GM18526 (cell line): ENCODE measurements around the gene PJVK.

ENCODE experiments used
- POLR2A ChIP-seq: IDR thresholded peaks from 3 replicates; pipeline ENCODE4 v1.6.1; 2011; ENCODE audit not compliant: insufficient read length; ENCODE audit errors: extremely low read depth

The PJVK gene

GRCh38 chr2:178498137-178498536 is 47.0 kb downstream of the PJVK start:
- no peak for TF ChIP-seq POLR2A

- no peak for TF ChIP-seq POLR2A
Measured at GRCh38 chr2:178499640-178500039, 48.5 kb downstream of the PJVK start.

GRCh38 chr2:178502751-178503150 is 51.6 kb downstream of the PJVK start:
- no peak for TF ChIP-seq POLR2A

- TF ChIP-seq POLR2A = no peak
Measured at GRCh38 chr2:178506101-178506500, 54.9 kb downstream of the PJVK start.

- TF ChIP-seq POLR2A = no peak
Measured at GRCh38 chr2:178506524-178506923, 55.3 kb downstream of the PJVK start.

- TF ChIP-seq POLR2A = no peak
Measured at GRCh38 chr2:178506949-178507348, 55.8 kb downstream of the PJVK start.

GRCh38 chr2:178508646-178509045 is 57.5 kb downstream of the PJVK start:
- TF ChIP-seq POLR2A = no peak

GRCh38 chr2:178510384-178510783 is 59.2 kb downstream of the PJVK start:
- no peak for TF ChIP-seq POLR2A
